Large intestine (tissue), 3 donors: ENCODE data around the gene DLST. TPM values are rescaled to one million over a fixed set of nuclear protein-coding genes. Genes with fewer than 3 reads are reported as not detected.
"Not testable (repeated sequence)": the region's sequence is repeated elsewhere in the genome, so short reads cannot be mapped to it uniquely, and the experiment has no call there.

ENCODE experiments used
- DNase-seq, 2 donors: peaks; one replicate each; pipeline versions ENCODE4 v3.0.0 to v3.0.0-alpha.2; 2013
- H3K27ac ChIP-seq: one replicate; pipeline ENCODE4 v1.5.1; 2013; ENCODE audit warnings: low read length
- H3K27me3 ChIP-seq: 2 replicates; pipeline ENCODE4 v1.6.1; 2013; ENCODE audit warnings: low read length; ENCODE audit not compliant: control insufficient read depth, insufficient read depth
- H3K36me3 ChIP-seq: 2 replicates; pipeline ENCODE4 v1.6.1; 2013; ENCODE audit warnings: low read length; ENCODE audit not compliant: control insufficient read depth, insufficient read depth
- H3K4me1 ChIP-seq: one replicate; pipeline ENCODE4 v1.6.1; 2013; ENCODE audit warnings: low read length; ENCODE audit not compliant: control insufficient read depth, insufficient read depth
- H3K4me3 ChIP-seq: one replicate; pipeline ENCODE4 v1.5.1; 2013; ENCODE audit warnings: low read length
- H3K9me3 ChIP-seq: one replicate; pipeline ENCODE4 v1.6.1; 2013; ENCODE audit warnings: mild to moderate bottlenecking, low read depth, low read length, moderate library complexity; ENCODE audit not compliant: control insufficient read depth
- WGBS: methylation state at CpG from one replicate; pipeline ENCODE4 v1.1.5; 2013; ENCODE audit warnings: low lambda C conversion rate; ENCODE audit not compliant: insufficient coverage; 5-methylcytosine and 5-hydroxymethylcytosine counted together
- polyA plus RNA-seq: library from polyadenylated mRNA; unstranded; fragments of 120-200 nt; gene quantifications from one replicate; pipeline ENCODE4 v1.2.1, GENCODE V29; 2013

DLST gene
- polyA plus RNA-seq, 1 donor, result 105 TPM

DNA sequence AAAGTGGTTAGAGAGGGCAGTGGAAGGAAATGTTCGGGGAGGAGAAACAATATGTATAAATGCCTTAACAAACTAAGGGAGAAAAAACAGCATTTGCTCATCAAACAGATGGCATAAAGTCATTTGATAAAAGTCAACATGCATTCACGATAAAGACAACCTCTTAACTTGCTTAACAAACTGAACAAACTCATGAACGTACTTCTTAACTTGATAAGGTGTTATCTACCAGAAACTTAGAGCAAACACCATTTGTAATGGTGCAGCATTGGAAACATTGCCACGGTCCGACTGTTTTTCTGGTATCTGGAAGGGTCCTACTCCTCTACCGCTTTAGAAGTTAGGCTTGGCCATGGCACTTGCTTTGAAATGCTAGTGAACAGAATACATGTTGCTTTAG lies 45.5 kb downstream of the DLST start:
- no peak for DNase-seq
- peaks cover 5% of the 10 kb centered on the region for H3K27me3 ChIP-seq
- 14% methylated on average over 1 of the region's 6 CpGs for WGBS

DNA sequence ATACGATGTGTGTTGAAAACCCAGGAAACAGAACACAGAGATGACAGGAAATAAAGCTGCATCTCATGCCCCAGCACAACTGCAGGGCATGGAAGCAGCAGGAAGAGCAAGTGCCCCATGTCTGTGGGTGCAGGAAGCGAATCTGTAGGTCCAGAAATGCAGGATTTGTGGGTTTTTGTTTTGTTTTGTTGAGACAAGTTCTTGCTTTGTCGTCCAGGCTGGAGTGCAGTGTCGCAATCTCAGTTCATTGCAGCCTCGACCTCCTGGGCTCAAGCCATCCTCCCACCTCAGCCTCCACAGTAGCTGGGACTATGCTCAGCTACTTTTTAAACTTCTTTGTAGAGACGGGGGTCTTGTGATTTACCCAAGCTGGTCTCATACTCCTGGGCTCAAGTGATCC lies 47.5 kb downstream of the DLST start:
- H3K36me3 ChIP-seq, result no peaks in the 10 kb centered on the region
- DNase-seq, result no peak
- no peaks in the 10 kb centered on the region for H3K9me3 ChIP-seq
- H3K27me3 ChIP-seq, result no peaks in the 10 kb centered on the region
- no peak overlapping the region for H3K4me3 ChIP-seq
- WGBS, result no CpG with 5 or more reads among the region's 6 CpGs
- H3K27ac ChIP-seq, result no peak overlapping the region
- H3K4me1 ChIP-seq, result no peaks in the 10 kb centered on the region

More for the DNA sequence above, 45.5 kb downstream of the DLST start:
- Histone ChIP-seq H3K4me1 (peaks cover 8% of the 10 kb centered on the region), H3K36me3 (no peaks in the 10 kb centered on the region), H3K4me3 (no peak overlapping the region), H3K9me3 (peaks cover 4% of the 10 kb centered on the region), H3K27ac (no peak overlapping the region)

DNA sequence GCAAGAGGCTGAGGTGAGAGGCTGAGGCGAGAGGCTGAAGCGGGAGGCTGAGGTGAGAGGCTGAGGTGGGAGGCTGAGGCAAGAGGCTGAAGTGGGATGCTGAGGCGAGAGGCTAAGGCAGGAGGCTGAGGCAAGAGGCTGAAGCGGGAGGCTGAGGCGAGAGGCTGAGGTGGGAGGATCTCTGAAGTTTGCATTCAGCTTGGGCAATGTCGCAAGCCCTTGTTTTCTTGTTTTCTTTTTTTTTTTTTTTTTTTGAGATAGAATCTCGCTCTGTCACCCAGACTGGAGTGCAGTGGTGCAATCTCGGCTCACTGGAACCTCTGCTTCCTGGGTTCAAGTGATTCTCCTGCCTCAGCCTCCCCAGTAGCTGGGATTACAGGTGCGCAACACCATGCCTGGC lies 50.0 kb downstream of the DLST start:
- not testable (repeated sequence) for H3K9me3 ChIP-seq, H3K4me1 ChIP-seq, DNase-seq, H3K36me3 ChIP-seq, H3K27ac ChIP-seq, H3K4me3 ChIP-seq, H3K27me3 ChIP-seq
- no CpG with 5 or more reads among the region's 9 CpGs for WGBS

DNA sequence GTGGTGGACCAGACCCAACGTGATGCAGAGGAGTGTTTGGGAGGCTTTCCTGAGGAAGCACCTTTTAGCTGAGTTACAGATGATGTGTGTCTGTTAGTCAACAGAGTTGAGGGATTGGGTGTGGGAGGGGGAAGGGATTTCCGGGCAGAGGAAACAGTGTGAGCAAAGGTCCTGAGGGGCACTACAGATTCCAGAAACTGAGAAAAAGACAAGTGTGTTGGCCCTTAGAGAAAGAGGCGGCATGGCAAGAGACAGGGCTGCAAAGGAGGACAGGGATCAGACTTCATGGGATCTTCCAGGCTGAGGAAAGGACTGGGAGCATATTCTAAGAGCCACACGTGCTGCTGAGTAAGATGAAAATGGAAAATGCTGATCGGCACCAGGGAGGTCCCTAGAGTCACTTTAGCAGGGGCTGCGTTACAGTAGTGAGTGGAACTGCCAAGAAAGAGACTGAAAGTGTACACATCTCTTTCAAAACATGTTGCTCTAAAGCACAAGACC lies 50.7 kb downstream of the DLST start:
- no peaks in the 10 kb centered on the region for H3K4me1 ChIP-seq
- no peaks in the 10 kb centered on the region for H3K36me3 ChIP-seq
- no peaks in the 10 kb centered on the region for H3K27me3 ChIP-seq
- no peaks in the 10 kb centered on the region for H3K9me3 ChIP-seq
- WGBS, result 17% methylated on average over 2 of the region's 6 CpGs
- H3K27ac ChIP-seq, result no peak overlapping the region
- no peak overlapping the region for H3K4me3 ChIP-seq
- no peak for DNase-seq

DNA sequence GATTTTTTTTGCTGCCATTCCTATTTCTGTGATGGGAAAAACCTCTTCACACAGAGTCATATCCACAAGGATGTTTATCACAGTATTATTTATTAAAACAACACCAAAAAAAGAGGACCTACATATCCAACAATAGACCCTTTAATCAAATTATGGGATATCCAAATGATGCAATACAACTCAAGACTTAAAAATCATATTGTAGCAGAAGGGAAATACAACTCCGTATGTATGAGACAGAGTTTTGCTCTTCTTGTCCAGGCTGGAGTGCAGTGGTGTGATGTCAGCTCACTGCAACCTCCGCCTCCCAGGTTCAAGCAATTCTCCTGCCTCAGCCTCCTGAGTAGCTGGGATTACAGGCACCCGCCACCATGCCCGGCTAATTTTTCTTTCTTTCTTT lies 51.2 kb downstream of the DLST start:
- H3K36me3 ChIP-seq, H3K4me3 ChIP-seq, DNase-seq, H3K27ac ChIP-seq, H3K9me3 ChIP-seq, H3K4me1 ChIP-seq, H3K27me3 ChIP-seq: not testable (repeated sequence)
- 100% methylated on average over 2 of the region's 4 CpGs for WGBS

DNA sequence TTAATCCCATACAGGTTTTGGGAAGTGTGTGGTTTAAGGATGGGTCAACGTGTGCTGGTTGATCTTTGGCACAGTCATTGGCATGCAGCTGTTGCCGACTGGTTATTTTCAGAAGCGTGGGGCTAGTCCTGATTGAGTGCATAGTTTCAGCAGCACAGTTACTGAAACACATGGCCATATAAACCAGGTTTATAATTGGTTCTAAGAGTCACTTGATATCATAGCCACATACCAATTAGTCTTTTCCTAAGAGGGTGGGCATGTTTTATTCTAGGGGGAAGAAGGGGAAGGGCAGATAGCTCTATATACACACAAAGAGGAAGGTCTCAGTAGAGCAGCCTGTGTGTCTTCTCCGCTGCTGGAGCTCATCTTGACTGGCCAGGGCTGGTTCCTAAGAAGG lies 52.3 kb downstream of the DLST start:
- DNase-seq, result no peak

DNA sequence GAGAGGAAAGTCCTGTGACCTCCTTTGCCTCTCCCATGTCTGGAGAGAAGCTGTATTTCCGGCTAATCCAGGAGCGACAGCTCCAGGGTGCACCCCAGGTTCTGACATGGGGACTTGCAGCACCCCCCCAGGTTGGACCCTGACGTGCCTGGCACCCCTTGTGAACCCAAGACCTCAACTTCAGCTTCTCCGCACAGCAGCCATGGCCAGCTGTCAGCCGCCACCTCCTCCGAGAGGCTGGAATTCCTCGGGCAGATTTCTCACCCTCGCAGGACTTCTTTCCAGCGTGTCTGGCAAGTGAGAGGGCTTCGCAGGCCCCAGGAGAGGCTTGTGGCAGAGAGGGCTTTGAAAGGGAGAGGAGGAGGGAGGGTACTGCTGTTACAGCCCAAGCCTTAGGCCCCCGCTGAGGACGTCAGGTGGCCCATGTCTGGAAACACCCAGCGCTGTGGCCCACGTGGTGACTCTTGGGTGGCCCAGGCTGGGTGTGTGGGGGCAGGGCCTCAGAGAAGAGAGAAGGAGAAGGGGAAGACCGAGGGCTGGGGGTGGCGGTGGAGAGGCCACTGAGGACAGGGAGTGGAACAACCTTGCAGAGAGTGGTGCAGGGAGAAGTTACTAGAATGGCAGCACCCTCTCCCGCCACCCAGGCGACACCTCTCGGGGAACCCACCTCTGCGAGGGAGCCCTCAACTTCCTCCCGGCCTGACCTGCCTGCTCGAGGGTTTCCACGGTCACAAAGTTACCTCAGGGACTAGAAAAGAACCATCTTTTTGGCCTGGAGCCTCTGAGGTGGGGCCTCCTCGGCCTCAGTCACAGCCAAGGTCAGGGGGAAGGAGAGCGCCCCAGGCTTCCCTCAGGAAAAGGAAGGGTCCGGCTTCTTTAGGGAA lies 53.0 kb downstream of the DLST start:
- H3K27ac ChIP-seq, result no peak overlapping the region
- no peaks in the 10 kb centered on the region for H3K9me3 ChIP-seq
- H3K4me1 ChIP-seq, result no peaks in the 10 kb centered on the region
- 60% methylated on average over 1 of the region's 26 CpGs for WGBS
- no peaks in the 10 kb centered on the region for H3K27me3 ChIP-seq
- no peaks in the 10 kb centered on the region for H3K36me3 ChIP-seq
- DNase-seq, result no peak
- no peak overlapping the region for H3K4me3 ChIP-seq

More for the DNA sequence above, 52.3 kb downstream of the DLST start:
- Histone ChIP-seq H3K27ac (no peak overlapping the region), H3K4me1 (no peaks in the 10 kb centered on the region), H3K27me3 (no peaks in the 10 kb centered on the region), H3K36me3 (no peaks in the 10 kb centered on the region), H3K4me3 (no peak overlapping the region), H3K9me3 (no peaks in the 10 kb centered on the region)
- no CpG with 5 or more reads among the region's 4 CpGs for WGBS

DNA sequence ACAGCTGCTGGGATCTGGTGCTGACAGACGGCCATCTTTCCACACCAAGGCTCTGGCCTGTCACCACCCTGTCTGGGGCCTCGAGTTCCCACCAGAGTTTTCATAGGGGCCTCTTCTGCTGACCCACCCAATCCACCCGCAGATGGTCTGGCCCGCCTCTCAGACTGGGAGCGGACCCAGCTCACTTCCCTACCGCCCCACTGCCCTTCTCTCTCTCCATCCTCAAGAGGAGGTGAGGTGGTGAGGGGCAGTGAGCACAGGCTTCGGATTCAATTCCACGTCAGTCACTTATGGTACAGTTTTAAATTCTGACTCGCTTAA lies 53.6 kb downstream of the DLST start:
- no peak for DNase-seq
- Histone ChIP-seq H3K4me3 (no peak overlapping the region), H3K9me3 (no peaks in the 10 kb centered on the region), H3K27ac (no peak overlapping the region), H3K4me1 (no peaks in the 10 kb centered on the region), H3K36me3 (no peaks in the 10 kb centered on the region), H3K27me3 (no peaks in the 10 kb centered on the region)
- no CpG with 5 or more reads among the region's 9 CpGs for WGBS

DNA sequence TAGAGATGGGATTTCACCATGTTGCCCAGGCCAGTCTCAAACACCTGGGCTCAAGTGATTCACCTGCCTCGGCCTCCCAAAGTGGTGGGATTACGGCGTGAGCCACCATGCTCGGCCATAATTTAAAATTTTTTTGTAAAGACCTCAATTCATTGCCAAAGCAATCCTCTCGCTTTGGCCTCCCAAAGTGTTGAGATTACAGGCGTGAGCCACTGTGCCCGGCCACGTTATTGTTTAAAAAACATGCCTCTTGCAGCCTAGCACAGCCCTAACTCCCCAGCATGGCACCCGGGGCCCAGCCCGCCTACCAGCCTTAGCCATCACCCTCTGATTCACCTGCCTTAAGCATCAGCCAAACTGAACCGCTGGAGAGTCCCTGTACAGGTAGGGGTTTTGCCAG lies 54.4 kb downstream of the DLST start:
- no CpG with 5 or more reads among the region's 11 CpGs for WGBS
- no peak overlapping the region for H3K27ac ChIP-seq
- no peak for DNase-seq
- H3K4me1 ChIP-seq, result no peaks in the 10 kb centered on the region
- H3K9me3 ChIP-seq, result no peaks in the 10 kb centered on the region
- H3K4me3 ChIP-seq, result no peak overlapping the region
- H3K36me3 ChIP-seq, result no peaks in the 10 kb centered on the region
- no peaks in the 10 kb centered on the region for H3K27me3 ChIP-seq

DNA sequence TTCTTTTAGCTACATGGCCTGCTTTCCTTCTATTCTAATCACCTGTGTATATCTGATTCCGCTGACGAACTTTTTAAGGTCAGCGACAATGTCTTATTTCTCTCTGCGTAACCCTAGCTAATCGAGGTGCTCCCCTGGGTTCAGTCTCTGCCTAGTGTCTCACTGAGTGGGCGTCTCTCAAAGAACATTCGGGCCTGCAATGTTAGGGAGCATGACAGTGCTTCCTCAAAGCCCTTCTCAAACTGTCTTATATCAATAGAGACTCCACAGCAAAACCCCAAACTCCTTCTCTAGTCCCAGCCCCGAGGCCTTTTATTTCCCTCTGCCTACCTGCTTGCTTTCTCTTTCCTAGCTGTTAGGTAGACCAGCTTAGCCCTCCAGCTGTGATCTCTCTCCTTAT lies 55.0 kb downstream of the DLST start:
- H3K4me1 ChIP-seq, result no peaks in the 10 kb centered on the region
- no peak overlapping the region for H3K4me3 ChIP-seq
- no peaks in the 10 kb centered on the region for H3K27me3 ChIP-seq
- WGBS, result no CpG with 5 or more reads among the region's 8 CpGs
- H3K9me3 ChIP-seq, result no peaks in the 10 kb centered on the region
- no peak overlapping the region for H3K27ac ChIP-seq
- no peaks in the 10 kb centered on the region for H3K36me3 ChIP-seq
- no peak for DNase-seq

DNA sequence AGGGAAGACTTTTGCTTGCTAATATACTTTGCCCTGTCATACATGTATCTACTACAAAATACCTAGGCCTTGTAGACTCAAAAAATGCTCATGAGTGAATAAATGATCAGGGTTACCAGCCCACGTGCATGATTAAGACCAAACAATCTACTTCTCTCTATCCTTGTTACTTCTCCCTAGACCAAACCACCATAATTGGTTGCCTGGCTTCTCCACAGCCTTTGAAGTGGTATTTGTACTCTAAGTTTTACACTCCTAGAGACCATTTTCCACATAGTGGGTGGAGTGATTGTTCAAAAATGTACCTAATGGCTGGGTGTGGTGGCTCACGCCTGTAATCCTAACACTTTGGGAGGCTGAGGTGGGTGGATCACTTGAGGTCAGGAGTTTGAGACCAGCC lies 55.5 kb downstream of the DLST start:
- DNase-seq, result no peak
- Histone ChIP-seq H3K36me3 (peaks cover 4% of the 10 kb centered on the region), H3K4me1 (no peaks in the 10 kb centered on the region), H3K27ac (no peak overlapping the region), H3K9me3 (no peaks in the 10 kb centered on the region), H3K27me3 (no peaks in the 10 kb centered on the region), H3K4me3 (no peak overlapping the region)
- WGBS, result no CpG with 5 or more reads among the region's 2 CpGs
